Kidney (tissue), 14 donors: ENCODE data around the gene ANGEL2. TPM values are rescaled to one million over a fixed set of nuclear protein-coding genes. Genes with fewer than 3 reads are reported as not detected.
"Not testable (repeated sequence)": the region's sequence is repeated elsewhere in the genome, so short reads cannot be mapped to it uniquely, and the experiment has no call there.

Experiments
- DNase-seq, 5 donors: peaks; one replicate each; pipeline ENCODE4 v3.0.0-alpha.2; 2013 to 2020
- FAIRE-seq: peaks from 2 replicates; lab custom pipeline; 2012; peaks lifted over from hg19 to GRCh38; lab: Jason Lieb, UNC
- H3K27ac ChIP-seq, 2 donors: one replicate each; pipeline ENCODE4 v1.7.0; 2013; ENCODE audit warnings: low read depth in 2 of 2, low read length in 2 of 2, inconsistent platforms in 1 of 2
- H3K27me3 ChIP-seq: one replicate; pipeline ENCODE4 v1.7.1; 2013; ENCODE audit warnings: low read length, inconsistent platforms; ENCODE audit not compliant: control insufficient read depth, insufficient read depth
- H3K36me3 ChIP-seq, 3 donors: one replicate each; pipeline versions ENCODE4 v1.7.0 to v1.7.1; 2013; ENCODE audit warnings: low read length in 3 of 3, control low read depth in 1 of 3, inconsistent platforms in 1 of 3; ENCODE audit not compliant: insufficient read depth in 3 of 3, control insufficient read depth in 2 of 3
- H3K4me1 ChIP-seq, 3 donors: one replicate each; pipeline versions ENCODE4 v1.7.0 to v1.7.1; 2013; ENCODE audit warnings: low read length in 3 of 3, inconsistent platforms in 1 of 3, low read depth in 1 of 3; ENCODE audit not compliant: control insufficient read depth in 2 of 3, insufficient read depth in 2 of 3
- H3K4me3 ChIP-seq, 3 donors: one replicate each; pipeline versions ENCODE4 v1.7.0 to v1.8.1; 2013; ENCODE audit warnings: low read length in 3 of 3, control low read depth in 1 of 3, inconsistent platforms in 1 of 3
- H3K9ac ChIP-seq, 3 donors: one replicate each; pipeline versions ENCODE4 v1.7.0 to v1.7.1; 2013; ENCODE audit warnings: low read length in 3 of 3, control low read depth in 1 of 3, inconsistent platforms in 1 of 3
- H3K9me3 ChIP-seq, 3 donors: one replicate each; pipeline versions ENCODE4 v1.7.0 to v1.7.1; 2013; ENCODE audit warnings: low read length in 3 of 3, control low read depth in 1 of 3, inconsistent platforms in 1 of 3; ENCODE audit not compliant: control insufficient read depth in 2 of 3, insufficient read depth in 1 of 3
- CTCF ChIP-seq: IDR thresholded peaks from 3 replicates; pipeline ENCODE4 v1.5.1; 2012; ENCODE audit warnings: mild to moderate bottlenecking, moderate library complexity, borderline replicate concordance; ENCODE audit not compliant: insufficient read depth; ENCODE audit errors: extremely low read depth
- intact Hi-C: fragments of 100-400 bp; cut with DNase I; formaldehyde crosslinking; loops from one replicate; pipeline ENCODE4 v1.11.1; 2022
- polyA plus RNA-seq: library from polyadenylated mRNA; stranded (reverse); fragments of 350-450 nt; fragmentation: Illumina TruSeq; extraction: RNeasy Lipid Tissue Mini Kit (QIAGEN cat#74804); gene quantifications from one replicate; pipeline ENCODE4 v1.2.3, GENCODE V29; 2014; ENCODE audit warnings: low read depth, low replicate concordance; ENCODE audit not compliant: insufficient read depth
- total RNA-seq: library from RNA; stranded (reverse); fragmentation: NEBNext Ultra II Directional; extraction: Animal tissue kit (Norgen Biotek cat#: 25700); gene quantifications from one replicate; pipeline ENCODE4 v1.2.1, GENCODE V29; 2021
- donor health status: control.
- donor health status: control.
- donor health status: control.
- donor health status: control.
- donor health status: control.
- donor health status: DM: yes; HTN: yes; CAD: no.
- donor health status: Normal renal cell carcinoma (clear cell type).

Gene ANGEL2
- total and polyA plus RNA-seq, 2 donors from 2014 or later, result 11.0 to 38.6 TPM

GRCh38 chr1:212967801-212968200 lies 47.9 kb downstream of the ANGEL2 start:
- intact Hi-C loops, result no loop called here
- DNase-seq, result peak in 2 of 5 donors; percentile 34 to 50
- H3K4me3 ChIP-seq, result no peak overlapping the region
- peaks cover 0 to 5% (median 0%) of the 10 kb centered on the region in 3 donors for H3K36me3 ChIP-seq
- no peaks in the 10 kb centered on the region for H3K4me1 ChIP-seq
- no peaks in the 10 kb centered on the region for H3K9me3 ChIP-seq
- FAIRE-seq, result no peak
- no peak overlapping the region for H3K9ac ChIP-seq
- no peak overlapping the region for H3K27ac ChIP-seq
- peak; percentile 31 for TF ChIP-seq CTCF
- no peaks in the 10 kb centered on the region for H3K27me3 ChIP-seq

- intact Hi-C loops, result no loop called here
- peaks cover 0 to 4% (median 0%) of the 10 kb centered on the region in 3 donors for H3K4me1 ChIP-seq
- peaks cover 0 to 5% (median 0%) of the 10 kb centered on the region in 3 donors for H3K36me3 ChIP-seq
- H3K4me3 ChIP-seq, result no peak overlapping the region
- DNase-seq (no peak), FAIRE-seq (no peak)
- TF ChIP-seq CTCF, result no peak
- H3K9me3 ChIP-seq, result no peaks in the 10 kb centered on the region
- H3K9ac ChIP-seq, result no peak overlapping the region
- H3K27ac ChIP-seq, result no peak overlapping the region
- H3K27me3 ChIP-seq, result no peaks in the 10 kb centered on the region
These were observed 49.1 kb downstream of the ANGEL2 start for GRCh38 chr1:212966616-212967015.

- H3K4me3 ChIP-seq, H3K4me1 ChIP-seq: not testable (repeated sequence)
These were observed 50.7 kb downstream of the ANGEL2 start for GRCh38 chr1:212964993-212965392.

GRCh38 chr1:212964102-212964501 lies 51.6 kb downstream of the ANGEL2 start:
- Histone ChIP-seq H3K27ac (no peak overlapping the region), H3K36me3 (peaks cover 0 to 4% (median 0%) of the 10 kb centered on the region in 3 donors), H3K4me3 (no peak overlapping the region), H3K9ac (no peak overlapping the region), H3K4me1 (peaks cover 0 to 4% (median 0%) of the 10 kb centered on the region in 3 donors), H3K27me3 (no peaks in the 10 kb centered on the region), H3K9me3 (no peaks in the 10 kb centered on the region)
- intact Hi-C loops, result no loop called here
- DNase-seq (no peak), FAIRE-seq (no peak)
- TF ChIP-seq CTCF, result no peak

More at GRCh38 chr1:212964993-212965392, 50.7 kb downstream of the ANGEL2 start:
- intact Hi-C loops, DNase-seq, H3K27ac ChIP-seq, FAIRE-seq, H3K9ac ChIP-seq, H3K36me3 ChIP-seq, H3K27me3 ChIP-seq, H3K9me3 ChIP-seq: not testable (repeated sequence)
